AG10803 (cell line): ENCODE results near the gene CCT7.

Experiments
- DNase-seq: peaks from one replicate; pipeline ENCODE4 v3.0.0; 2010; ENCODE audit warnings: low read depth
- H3K4me3 ChIP-seq: 2 replicates; pipeline ENCODE4 v1.5.1; 2011; ENCODE audit warnings: mild to moderate bottlenecking, low read length, control low read depth
- CTCF ChIP-seq: conservative IDR thresholded peaks from 2 replicates; pipeline ENCODE4 v1.5.1; 2011; ENCODE audit warnings: mild to moderate bottlenecking, low read length, control low read depth, inconsistent platforms

CCT7 gene

GRCh38 chr2:73255007-73255644, 21.0 kb downstream of the CCT7 start:
- TF ChIP-seq CTCF = no peak
- no peak for DNase-seq

GRCh38 chr2:73255907-73256617, 22.0 kb downstream of the CCT7 start:
- TF ChIP-seq CTCF = no peak
- no peak for DNase-seq
- H3K4me3 ChIP-seq = no peak overlapping the region

More at GRCh38 chr2:73255007-73255644, 21.0 kb downstream of the CCT7 start:
- H3K4me3 ChIP-seq = no peak overlapping the region

GRCh38 chr2:73256618-73256922, 22.5 kb downstream of the CCT7 start:
- no peak for DNase-seq
- TF ChIP-seq CTCF = no peak
- H3K4me3 ChIP-seq = no peak overlapping the region

GRCh38 chr2:73257021-73257420, 22.9 kb downstream of the CCT7 start:
- TF ChIP-seq CTCF = no peak
- DNase-seq = no peak
- no peak overlapping the region for H3K4me3 ChIP-seq

GRCh38 chr2:73257425-73258125, 23.5 kb downstream of the CCT7 start:
- no peak overlapping the region for H3K4me3 ChIP-seq
- no peak for DNase-seq
- no peak for TF ChIP-seq CTCF

GRCh38 chr2:73258186-73258912, 24.2 kb downstream of the CCT7 start:
- no peak overlapping the region for H3K4me3 ChIP-seq
- DNase-seq = no peak
- no peak for TF ChIP-seq CTCF
